IMR-90 (cell line): ENCODE data around the gene KIF1B.

ENCODE experiments used
- BHLHE40 ChIP-seq: fragments of 150-350 bp; IDR thresholded peaks from 2 replicates; pipeline ENCODE4 v1.6.1; 2016; ENCODE audit warnings: mild to moderate bottlenecking, low read depth, low read length
- FOS ChIP-seq: fragments of 150-350 bp; IDR thresholded peaks from 2 replicates; pipeline ENCODE4 v1.6.1; 2016; ENCODE audit warnings: low read depth, low read length
- MXI1 ChIP-seq: IDR thresholded peaks from 2 replicates; pipeline ENCODE4 v1.6.1; 2012; ENCODE audit warnings: low read depth, mild to moderate bottlenecking, low read length, moderate library complexity, borderline replicate concordance
- POLR2A ChIP-seq: IDR thresholded peaks from 2 replicates; pipeline ENCODE4 v1.6.1; 2012; ENCODE audit warnings: mild to moderate bottlenecking, low read depth, low read length
- RAD21 ChIP-seq: IDR thresholded peaks from 2 replicates; pipeline ENCODE4 v1.6.1; 2012; ENCODE audit warnings: low read length, improper control_type of control experiment
- RCOR1 ChIP-seq: IDR thresholded peaks from 2 replicates; pipeline ENCODE4 v1.6.1; 2012; ENCODE audit warnings: mild to moderate bottlenecking, low read length, improper control_type of control experiment; ENCODE audit not compliant: insufficient replicate concordance
- TF ChIP-seq, protein P1 (sequence below): conservative IDR thresholded peaks from 2 replicates; pipeline ENCODE4 v1.5.1; 2012; ENCODE audit warnings: mild to moderate bottlenecking, low read depth, low read length, improper control_type of control experiment
- TF ChIP-seq, protein P2 (sequence below): fragments of 150-350 bp; IDR thresholded peaks from 2 replicates; pipeline ENCODE4 v1.6.1; 2017; ENCODE audit warnings: mild to moderate bottlenecking, antibody characterized with exemption, low read length, low read depth

DNA sequence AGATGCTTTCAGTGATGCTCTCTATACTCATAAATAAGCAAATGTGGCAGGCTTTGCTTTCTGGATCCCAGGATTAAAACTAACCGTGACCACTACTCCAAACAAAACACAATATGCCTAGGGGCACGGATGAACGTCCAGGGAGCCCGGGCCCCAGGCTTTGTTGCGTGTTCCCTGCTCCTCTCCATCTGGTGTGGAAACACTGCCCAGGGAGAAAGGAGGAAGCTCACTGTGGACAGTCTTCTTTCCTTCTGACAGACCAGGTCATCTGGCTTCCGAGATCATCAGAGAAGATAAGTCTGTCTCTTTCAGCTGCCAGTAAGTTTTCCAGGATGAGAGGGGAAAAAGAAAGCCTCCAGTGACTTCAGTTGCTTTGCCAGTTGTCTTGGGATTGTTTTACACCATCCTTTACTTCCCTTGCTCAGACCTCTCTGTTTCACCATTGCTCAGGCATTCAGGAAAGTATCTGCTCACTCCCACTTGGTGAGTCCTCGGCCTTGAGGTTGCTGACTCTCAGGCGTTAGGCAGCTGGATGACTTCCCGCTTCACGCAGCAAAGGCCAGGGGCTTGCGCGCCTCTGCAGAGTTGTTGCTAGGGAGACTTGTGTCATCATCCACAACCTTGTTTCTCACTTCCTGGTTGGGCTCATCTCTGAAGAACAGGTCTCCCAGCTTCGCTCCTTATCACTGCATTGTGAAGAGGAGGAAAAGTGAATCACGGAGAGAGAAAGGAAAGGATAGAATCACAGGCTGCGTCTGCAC lies 167.9 kb downstream of the KIF1B start:
- TF ChIP-seq, protein P1, sequence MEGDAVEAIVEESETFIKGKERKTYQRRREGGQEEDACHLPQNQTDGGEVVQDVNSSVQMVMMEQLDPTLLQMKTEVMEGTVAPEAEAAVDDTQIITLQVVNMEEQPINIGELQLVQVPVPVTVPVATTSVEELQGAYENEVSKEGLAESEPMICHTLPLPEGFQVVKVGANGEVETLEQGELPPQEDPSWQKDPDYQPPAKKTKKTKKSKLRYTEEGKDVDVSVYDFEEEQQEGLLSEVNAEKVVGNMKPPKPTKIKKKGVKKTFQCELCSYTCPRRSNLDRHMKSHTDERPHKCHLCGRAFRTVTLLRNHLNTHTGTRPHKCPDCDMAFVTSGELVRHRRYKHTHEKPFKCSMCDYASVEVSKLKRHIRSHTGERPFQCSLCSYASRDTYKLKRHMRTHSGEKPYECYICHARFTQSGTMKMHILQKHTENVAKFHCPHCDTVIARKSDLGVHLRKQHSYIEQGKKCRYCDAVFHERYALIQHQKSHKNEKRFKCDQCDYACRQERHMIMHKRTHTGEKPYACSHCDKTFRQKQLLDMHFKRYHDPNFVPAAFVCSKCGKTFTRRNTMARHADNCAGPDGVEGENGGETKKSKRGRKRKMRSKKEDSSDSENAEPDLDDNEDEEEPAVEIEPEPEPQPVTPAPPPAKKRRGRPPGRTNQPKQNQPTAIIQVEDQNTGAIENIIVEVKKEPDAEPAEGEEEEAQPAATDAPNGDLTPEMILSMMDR: no peak
- no peak for TF ChIP-seq RCOR1
- no peak for TF ChIP-seq POLR2A
- TF ChIP-seq, protein P2, sequence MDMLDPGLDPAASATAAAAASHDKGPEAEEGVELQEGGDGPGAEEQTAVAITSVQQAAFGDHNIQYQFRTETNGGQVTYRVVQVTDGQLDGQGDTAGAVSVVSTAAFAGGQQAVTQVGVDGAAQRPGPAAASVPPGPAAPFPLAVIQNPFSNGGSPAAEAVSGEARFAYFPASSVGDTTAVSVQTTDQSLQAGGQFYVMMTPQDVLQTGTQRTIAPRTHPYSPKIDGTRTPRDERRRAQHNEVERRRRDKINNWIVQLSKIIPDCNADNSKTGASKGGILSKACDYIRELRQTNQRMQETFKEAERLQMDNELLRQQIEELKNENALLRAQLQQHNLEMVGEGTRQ: no peak
- no peak for TF ChIP-seq RAD21
- no peak for TF ChIP-seq MXI1
- no peak for TF ChIP-seq FOS
- 0 out of 2 replicates have a peak, but pooled peaks have one; percentile 8 for TF ChIP-seq BHLHE40
